Type B pancreatic cell (in vitro differentiated cells): ENCODE data around the gene LIPT2. TPM values are rescaled to one million over a fixed set of nuclear protein-coding genes. Genes with fewer than 3 reads are reported as not detected.

Source experiments
- DNase-seq: peaks from one replicate; pipeline ENCODE4 v3.0.0; 2021; ENCODE audit warnings: mixed read lengths; ENCODE audit not compliant: unreplicated experiment; ENCODE audit errors: extremely low spot score
- H3K27ac Mint-ChIP-seq: 2 replicates; pipeline ENCODE4 v1.8.0; 2021; ENCODE audit warnings: mild to moderate bottlenecking, mixed read lengths
- H3K27me3 Mint-ChIP-seq: 2 replicates; pipeline ENCODE4 v1.8.0; 2021; ENCODE audit warnings: mixed read lengths
- H3K36me3 Mint-ChIP-seq: 2 replicates; pipeline ENCODE4 v1.8.0; 2021; ENCODE audit warnings: mixed read lengths
- H3K4me1 Mint-ChIP-seq: one replicate; pipeline ENCODE4 v1.8.0; 2021; ENCODE audit warnings: mixed read lengths; ENCODE audit not compliant: unreplicated experiment
- H3K4me3 Mint-ChIP-seq: 2 replicates; pipeline ENCODE4 v1.8.0; 2021; ENCODE audit warnings: mild to moderate bottlenecking, mixed read lengths
- H3K9me3 Mint-ChIP-seq: 2 replicates; pipeline ENCODE4 v1.8.0; 2021; ENCODE audit warnings: mixed read lengths
- CTCF ChIP-seq: fragments of 200-600 bp; sonication (generic); conservative IDR thresholded peaks from 2 replicates; pipeline ENCODE4 v1.5.0; 2021; ENCODE audit warnings: antibody characterized with exemption, mild to moderate bottlenecking
- total RNA-seq: library from RNA; stranded (reverse); gene quantifications from 2 replicates; pipeline ENCODE4 v1.2.1, GENCODE V29; 2021; ENCODE audit warnings: low replicate concordance

The LIPT2 gene
- total RNA-seq, 1 donor from 2014 or later = 5.6 TPM

GRCh38 chr11:74534216-74534945 lies 40.9 kb upstream of the LIPT2 start:
- Mint-ChIP-seq H3K4me3 (peak overlapping the region; percentile 56), H3K9me3 (peaks cover 7% of the 10 kb centered on the region), H3K27me3 (no peaks in the 10 kb centered on the region), H3K36me3 (no peaks in the 10 kb centered on the region), H3K4me1 (peaks cover 27% of the 10 kb centered on the region), H3K27ac (peak overlapping the region; percentile 68)
- no peak for TF ChIP-seq CTCF
- DNase-seq = no peak

- peak; percentile 29 for DNase-seq
- Mint-ChIP-seq H3K27ac (peak overlapping the region; percentile 27), H3K4me3 (peak overlapping the region; percentile 17), H3K36me3 (no peaks in the 10 kb centered on the region), H3K4me1 (peaks cover 18% of the 10 kb centered on the region), H3K27me3 (no peaks in the 10 kb centered on the region), H3K9me3 (peaks cover 7% of the 10 kb centered on the region)
- TF ChIP-seq CTCF = no peak
These were observed 39.9 kb upstream of the LIPT2 start for GRCh38 chr11:74533421-74533820.

GRCh38 chr11:74532501-74533246 lies 39.1 kb upstream of the LIPT2 start:
- Mint-ChIP-seq H3K27ac (peak overlapping the region; percentile 9), H3K4me1 (peaks cover 11% of the 10 kb centered on the region), H3K27me3 (no peaks in the 10 kb centered on the region), H3K9me3 (peaks cover 2% of the 10 kb centered on the region), H3K36me3 (no peaks in the 10 kb centered on the region), H3K4me3 (peak overlapping the region; percentile 3)
- no peak for TF ChIP-seq CTCF
- DNase-seq = no peak

GRCh38 chr11:74524978-74525377 lies 31.5 kb upstream of the LIPT2 start:
- peaks cover 4% of the 10 kb centered on the region for H3K27me3 Mint-ChIP-seq
- no peak for DNase-seq
- no peaks in the 10 kb centered on the region for H3K9me3 Mint-ChIP-seq
- H3K4me1 Mint-ChIP-seq = peaks cover 9% of the 10 kb centered on the region
- H3K36me3 Mint-ChIP-seq = no peaks in the 10 kb centered on the region
- TF ChIP-seq CTCF = no peak
- no peak overlapping the region for H3K27ac Mint-ChIP-seq
- H3K4me3 Mint-ChIP-seq = no peak overlapping the region

GRCh38 chr11:74524501-74524900 lies 31.0 kb upstream of the LIPT2 start:
- TF ChIP-seq CTCF = no peak
- Mint-ChIP-seq H3K4me1 (peaks cover 9% of the 10 kb centered on the region), H3K27ac (peak overlapping the region; percentile 32), H3K9me3 (no peaks in the 10 kb centered on the region), H3K4me3 (no peak overlapping the region), H3K27me3 (peaks cover 4% of the 10 kb centered on the region), H3K36me3 (no peaks in the 10 kb centered on the region)
- no peak for DNase-seq
